GM21515 (cell line): ENCODE data around the gene SLC6A11.

Experiments used
- ATAC-seq: cut with Tn5 transposase; IDR thresholded peaks from one replicate; pipeline ENCODE4 v1.9.1; 2021; ENCODE audit not compliant: unreplicated experiment

SLC6A11 gene

GRCh38 chr3:10975695-10976234 is 159.7 kb downstream of the SLC6A11 start:
- no peak for ATAC-seq

- no peak for ATAC-seq
Observed at GRCh38 chr3:10976770-10977169, 160.7 kb downstream of the SLC6A11 start.

- no peak for ATAC-seq
Observed at GRCh38 chr3:10977892-10978510, 162.0 kb downstream of the SLC6A11 start.

- no peak for ATAC-seq
Observed at GRCh38 chr3:10978956-10979355, 162.9 kb downstream of the SLC6A11 start.

GRCh38 chr3:10980312-10980711 is 164.3 kb downstream of the SLC6A11 start:
- no peak for ATAC-seq

GRCh38 chr3:10981031-10981430 is 165.0 kb downstream of the SLC6A11 start:
- no peak for ATAC-seq

- ATAC-seq: no peak
Observed at GRCh38 chr3:10981961-10982360, 165.9 kb downstream of the SLC6A11 start.

- no peak for ATAC-seq
Observed at GRCh38 chr3:10982782-10983181, 166.8 kb downstream of the SLC6A11 start.

- no peak for ATAC-seq
Observed at GRCh38 chr3:10983219-10983916, 167.3 kb downstream of the SLC6A11 start.

GRCh38 chr3:10984371-10984896 is 168.4 kb downstream of the SLC6A11 start:
- no peak for ATAC-seq

- ATAC-seq: no peak
Observed at GRCh38 chr3:10985181-10985580, 169.2 kb downstream of the SLC6A11 start.

GRCh38 chr3:10986592-10986991 is 170.6 kb downstream of the SLC6A11 start:
- no peak for ATAC-seq

- ATAC-seq: no peak
Observed at GRCh38 chr3:10988001-10988665, 172.1 kb downstream of the SLC6A11 start.

GRCh38 chr3:10988991-10989484 is 173.0 kb downstream of the SLC6A11 start:
- no peak for ATAC-seq
